Natural killer cell (primary cell): Measurements from ENCODE around the gene MAP3K6. TPM values are rescaled to one million over a fixed set of nuclear protein-coding genes. Genes with fewer than 3 reads are reported as not detected.

Experiments used
- ATAC-seq, 3 donors: fragments of 150-1000 bp in 2 of 3; fragments of 200-7000 bp in 1 of 3; cut with Tn5 transposase; 1 replicate in 1 of 3; 2 replicates in 2 of 3; pipeline ENCODE4 v1.10.0; 2021; ENCODE audit warnings: mild to moderate bottlenecking in 2 of 3, moderate library complexity in 2 of 3
- DNase-seq, 2 donors: peaks; one replicate each; pipeline versions ENCODE4 v3.0.0 to v3.0.0-alpha.2; 2013 to 2021; ENCODE audit warnings: mixed read lengths in 1 of 2
- H3K27ac ChIP-seq: one replicate; pipeline ENCODE4 v1.5.1; 2013; ENCODE audit warnings: mild to moderate bottlenecking, low read length
- H3K27me3 ChIP-seq: one replicate; pipeline ENCODE4 v1.6.1; 2013; ENCODE audit warnings: low read length; ENCODE audit not compliant: control insufficient read depth, insufficient read depth
- H3K36me3 ChIP-seq: one replicate; pipeline ENCODE4 v1.6.1; 2013; ENCODE audit warnings: low read length; ENCODE audit not compliant: control insufficient read depth, insufficient read depth
- H3K4me1 ChIP-seq: one replicate; pipeline ENCODE4 v1.6.1; 2013; ENCODE audit warnings: low read length; ENCODE audit not compliant: control insufficient read depth, insufficient read depth
- H3K4me3 ChIP-seq: one replicate; pipeline ENCODE4 v1.5.1; 2013; ENCODE audit warnings: low read length
- H3K9me3 ChIP-seq: one replicate; pipeline ENCODE4 v1.6.1; 2013; ENCODE audit warnings: low read length; ENCODE audit not compliant: control insufficient read depth, insufficient read depth
- H3K27ac Mint-ChIP-seq, 2 donors: one replicate each; pipeline ENCODE4 v1.8.0; 2022; ENCODE audit warnings: mild to moderate bottlenecking in 2 of 2, mixed read lengths in 2 of 2, moderate library complexity in 1 of 2
- H3K27me3 Mint-ChIP-seq, 2 donors: one replicate each; pipeline ENCODE4 v1.8.0; 2022; ENCODE audit warnings: low read depth in 2 of 2, mixed read lengths in 2 of 2
- H3K36me3 Mint-ChIP-seq: one replicate; pipeline ENCODE4 v1.8.0; 2022; ENCODE audit warnings: mixed read lengths
- H3K4me1 Mint-ChIP-seq, 2 donors: one replicate each; pipeline ENCODE4 v1.8.0; 2022; ENCODE audit warnings: mixed read lengths in 2 of 2
- H3K4me3 Mint-ChIP-seq: one replicate; pipeline ENCODE4 v1.8.0; 2022; ENCODE audit warnings: mild to moderate bottlenecking, moderate library complexity, mixed read lengths
- H3K9me3 Mint-ChIP-seq, 2 donors: one replicate each; pipeline ENCODE4 v1.8.0; 2022; ENCODE audit warnings: mixed read lengths in 2 of 2
- WGBS: methylation state at CpG from one replicate; pipeline ENCODE4 v1.1.7; 2013; ENCODE audit warnings: missing lambda C conversion rate; ENCODE audit not compliant: insufficient coverage; 5-methylcytosine and 5-hydroxymethylcytosine counted together
- intact Hi-C: fragments of 100-400 bp; cut with micrococcal nuclease; formaldehyde crosslinking; loops from one replicate; pipeline ENCODE4 v1.14.2; 2022
- total RNA-seq, 4 donors: library from RNA; stranded (reverse); fragments of 120-200 nt in 1 of 4; gene quantifications; one replicate each; pipeline versions ENCODE4 v1.2.3 to v1.2.4, GENCODE V29; 2013 to 2022
- TF ChIP-seq, protein P1 (sequence below): fragments of 200-600 bp; IDR thresholded peaks from one replicate; pipeline ENCODE4 v1.8.0; 2022; ENCODE audit warnings: antibody characterized with exemption

MAP3K6 gene
- total RNA-seq, 3 donors from 2014 or later (not counting 1 experiment from before 2014, with no cell fraction given), result 8.2 to 15.1 (median 12.1) TPM

DNA sequence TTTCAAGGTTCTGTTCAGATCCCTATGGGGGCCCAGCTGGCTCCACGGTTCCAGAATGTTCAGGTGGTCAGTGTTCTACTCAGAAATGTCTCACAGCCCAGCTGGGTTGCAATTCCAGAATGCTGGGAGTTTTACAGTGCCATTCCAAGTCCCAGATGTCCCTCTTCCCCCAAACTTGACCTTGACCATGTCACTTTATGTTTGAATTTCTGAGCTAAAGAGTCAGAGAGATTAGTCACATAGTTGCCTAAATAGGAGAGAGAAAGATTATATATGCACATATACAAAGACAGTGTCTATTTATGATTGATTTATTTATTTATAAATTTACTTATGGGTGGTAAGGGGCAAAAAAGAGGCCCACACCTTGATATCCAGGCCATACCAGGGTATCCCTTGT is 28.2 kb upstream of the MAP3K6 start:
- intact Hi-C loops, result loop anchor here (1.0 to 5.0 kb wide), 4 partner anchors 62 to 293 kb away; no protein-coding TSS in a partner anchor
- 95% methylated on average over 1 of the region's 1 CpG for WGBS
- H3K4me1 ChIP-seq, result peaks cover 23% of the 10 kb centered on the region
- no peaks in the 10 kb centered on the region for H3K36me3 ChIP-seq
- Mint-ChIP-seq H3K4me3 (no peak overlapping the region), H3K36me3 (no peaks in the 10 kb centered on the region), H3K27ac (peak overlapping the region; percentile 36 to 98), H3K9me3 (no peaks in the 10 kb centered on the region), H3K27me3 (peaks cover 7 to 10% of the 10 kb centered on the region in 2 donors), H3K4me1 (peaks cover 9 to 19% of the 10 kb centered on the region in 2 donors)
- no peak overlapping the region for H3K4me3 ChIP-seq
- no peak overlapping the region for H3K27ac ChIP-seq
- DNase-seq, result no peak
- ATAC-seq, result no peak
- no peaks in the 10 kb centered on the region for H3K27me3 ChIP-seq
- TF ChIP-seq, protein P1, sequence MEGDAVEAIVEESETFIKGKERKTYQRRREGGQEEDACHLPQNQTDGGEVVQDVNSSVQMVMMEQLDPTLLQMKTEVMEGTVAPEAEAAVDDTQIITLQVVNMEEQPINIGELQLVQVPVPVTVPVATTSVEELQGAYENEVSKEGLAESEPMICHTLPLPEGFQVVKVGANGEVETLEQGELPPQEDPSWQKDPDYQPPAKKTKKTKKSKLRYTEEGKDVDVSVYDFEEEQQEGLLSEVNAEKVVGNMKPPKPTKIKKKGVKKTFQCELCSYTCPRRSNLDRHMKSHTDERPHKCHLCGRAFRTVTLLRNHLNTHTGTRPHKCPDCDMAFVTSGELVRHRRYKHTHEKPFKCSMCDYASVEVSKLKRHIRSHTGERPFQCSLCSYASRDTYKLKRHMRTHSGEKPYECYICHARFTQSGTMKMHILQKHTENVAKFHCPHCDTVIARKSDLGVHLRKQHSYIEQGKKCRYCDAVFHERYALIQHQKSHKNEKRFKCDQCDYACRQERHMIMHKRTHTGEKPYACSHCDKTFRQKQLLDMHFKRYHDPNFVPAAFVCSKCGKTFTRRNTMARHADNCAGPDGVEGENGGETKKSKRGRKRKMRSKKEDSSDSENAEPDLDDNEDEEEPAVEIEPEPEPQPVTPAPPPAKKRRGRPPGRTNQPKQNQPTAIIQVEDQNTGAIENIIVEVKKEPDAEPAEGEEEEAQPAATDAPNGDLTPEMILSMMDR, result no peak
- H3K9me3 ChIP-seq, result no peaks in the 10 kb centered on the region

DNA sequence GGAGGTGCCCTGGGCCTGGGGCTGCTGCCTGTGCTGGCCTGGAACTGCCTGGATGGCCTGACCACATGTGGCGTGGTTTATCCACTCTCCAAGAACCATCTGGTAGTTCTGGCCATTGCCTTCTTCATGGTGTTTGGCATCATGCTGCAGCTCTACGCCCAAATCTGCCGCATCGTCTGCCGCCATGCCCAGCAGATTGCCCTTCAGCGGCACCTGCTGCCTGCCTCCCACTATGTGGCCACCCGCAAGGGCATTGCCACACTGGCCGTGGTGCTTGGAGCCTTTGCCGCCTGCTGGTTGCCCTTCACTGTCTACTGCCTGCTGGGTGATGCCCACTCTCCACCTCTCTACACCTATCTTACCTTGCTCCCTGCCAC is 27.5 kb upstream of the MAP3K6 start:
- Histone ChIP-seq H3K9me3 (no peaks in the 10 kb centered on the region), H3K36me3 (no peaks in the 10 kb centered on the region), H3K4me1 (peaks cover 23% of the 10 kb centered on the region), H3K27me3 (no peaks in the 10 kb centered on the region), H3K27ac (no peak overlapping the region), H3K4me3 (no peak overlapping the region)
- intact Hi-C loops, result loop anchor here (2.0 kb wide), 2 partner anchors 61 to 269 kb away; no protein-coding TSS in a partner anchor
- TF ChIP-seq, protein P1, result no peak
- Mint-ChIP-seq H3K27me3 (peaks cover 7 to 10% of the 10 kb centered on the region in 2 donors), H3K4me3 (peak overlapping the region; percentile 55), H3K36me3 (no peaks in the 10 kb centered on the region), H3K27ac (peak overlapping the region in 1 of 2 donors; percentile 98), H3K9me3 (no peaks in the 10 kb centered on the region), H3K4me1 (peaks cover 9 to 19% of the 10 kb centered on the region in 2 donors)
- WGBS, result 97% methylated on average over 9 of the region's 9 CpGs
- ATAC-seq, result no peak
- no peak for DNase-seq

DNA sequence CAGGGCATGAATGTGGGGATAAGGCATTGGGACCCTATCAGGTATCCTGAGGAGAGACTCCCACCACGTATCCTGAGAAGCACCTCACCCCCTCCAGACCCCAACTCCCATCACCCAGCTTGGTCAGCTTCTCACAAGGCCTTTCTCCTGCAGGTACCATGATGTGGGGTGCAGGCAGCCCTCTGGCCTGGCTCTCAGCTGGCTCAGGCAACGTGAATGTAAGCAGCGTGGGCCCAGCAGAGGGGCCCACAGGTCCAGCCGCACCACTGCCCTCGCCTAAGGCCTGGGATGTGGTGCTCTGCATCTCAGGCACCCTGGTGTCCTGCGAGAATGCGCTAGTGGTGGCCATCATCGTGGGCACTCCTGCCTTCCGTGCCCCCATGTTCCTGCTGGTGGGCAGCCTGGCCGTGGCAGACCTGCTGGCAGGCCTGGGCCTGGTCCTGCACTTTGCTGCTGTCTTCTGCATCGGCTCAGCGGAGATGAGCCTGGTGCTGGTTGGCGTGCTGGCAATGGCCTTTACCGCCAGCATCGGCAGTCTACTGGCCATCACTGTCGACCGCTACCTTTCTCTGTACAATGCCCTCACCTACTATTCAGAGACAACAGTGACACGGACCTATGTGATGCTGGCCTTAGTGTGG is 27.0 kb upstream of the MAP3K6 start:
- WGBS, result 96% methylated on average over 18 of the region's 18 CpGs
- Histone ChIP-seq H3K27me3 (no peaks in the 10 kb centered on the region), H3K4me1 (peaks cover 23% of the 10 kb centered on the region), H3K9me3 (no peaks in the 10 kb centered on the region), H3K27ac (no peak overlapping the region), H3K36me3 (no peaks in the 10 kb centered on the region), H3K4me3 (no peak overlapping the region)
- no peaks in the 10 kb centered on the region for H3K36me3 Mint-ChIP-seq
- H3K4me1 Mint-ChIP-seq, result peaks cover 9 to 19% of the 10 kb centered on the region in 2 donors
- intact Hi-C loops, result loop anchor here (2.0 kb wide), 2 partner anchors 61 to 269 kb away; no protein-coding TSS in a partner anchor
- H3K27ac Mint-ChIP-seq, result peak overlapping the region in 1 of 2 donors; percentile 98
- ATAC-seq, result no peak
- peak overlapping the region; percentile 9 for H3K4me3 Mint-ChIP-seq
- H3K9me3 Mint-ChIP-seq, result no peaks in the 10 kb centered on the region
- DNase-seq, result no peak
- TF ChIP-seq, protein P1, result no peak
- peaks cover 7 to 10% of the 10 kb centered on the region in 2 donors for H3K27me3 Mint-ChIP-seq
